HG03196 (cell line): ENCODE measurements around the gene APOH.

Experiments
- ATAC-seq: cut with Tn5 transposase; IDR thresholded peaks from one replicate; pipeline ENCODE4 v1.9.1; 2021; ENCODE audit not compliant: unreplicated experiment

The APOH gene

GRCh38 chr17:66198242-66198641, 31.0 kb downstream of the APOH start:
- ATAC-seq, result no peak

- no peak for ATAC-seq
Measured at GRCh38 chr17:66192378-66192687, 36.9 kb downstream of the APOH start.

- peak; percentile 60 for ATAC-seq
Measured at GRCh38 chr17:66191593-66192377, 37.4 kb downstream of the APOH start, which contains the start of gene CEP112. Gene CEP112, minus strand, starts transcription at chr17:66192133.

- ATAC-seq, result no peak
Measured at GRCh38 chr17:66190738-66191592, 38.2 kb downstream of the APOH start.

GRCh38 chr17:66187718-66188117, 41.5 kb downstream of the APOH start:
- no peak for ATAC-seq

GRCh38 chr17:66185862-66186261, 43.4 kb downstream of the APOH start:
- ATAC-seq, result no peak

- no peak for ATAC-seq
Measured at GRCh38 chr17:66184392-66184791, 44.8 kb downstream of the APOH start.

GRCh38 chr17:66183529-66183928, 45.7 kb downstream of the APOH start:
- no peak for ATAC-seq

GRCh38 chr17:66178642-66179041, 50.6 kb downstream of the APOH start:
- ATAC-seq, result no peak

- ATAC-seq, result no peak
Measured at GRCh38 chr17:66177048-66177447, 52.2 kb downstream of the APOH start.

GRCh38 chr17:66175892-66176291, 53.3 kb downstream of the APOH start:
- no peak for ATAC-seq

GRCh38 chr17:66172691-66173223, 56.5 kb downstream of the APOH start:
- no peak for ATAC-seq

GRCh38 chr17:66172144-66172543, 57.1 kb downstream of the APOH start:
- ATAC-seq, result no peak

- no peak for ATAC-seq
Measured at GRCh38 chr17:66171692-66172091, 57.5 kb downstream of the APOH start.

GRCh38 chr17:66171172-66171571, 58.0 kb downstream of the APOH start:
- ATAC-seq, result no peak

- ATAC-seq, result no peak
Measured at GRCh38 chr17:66169839-66170238, 59.4 kb downstream of the APOH start.

- no peak for ATAC-seq
Measured at GRCh38 chr17:66167189-66167815, 61.9 kb downstream of the APOH start.

- ATAC-seq, result no peak
Measured at GRCh38 chr17:66165537-66166123, 63.6 kb downstream of the APOH start.
